ENCODE measurements around the gene NFKBIZ.

DNA sequence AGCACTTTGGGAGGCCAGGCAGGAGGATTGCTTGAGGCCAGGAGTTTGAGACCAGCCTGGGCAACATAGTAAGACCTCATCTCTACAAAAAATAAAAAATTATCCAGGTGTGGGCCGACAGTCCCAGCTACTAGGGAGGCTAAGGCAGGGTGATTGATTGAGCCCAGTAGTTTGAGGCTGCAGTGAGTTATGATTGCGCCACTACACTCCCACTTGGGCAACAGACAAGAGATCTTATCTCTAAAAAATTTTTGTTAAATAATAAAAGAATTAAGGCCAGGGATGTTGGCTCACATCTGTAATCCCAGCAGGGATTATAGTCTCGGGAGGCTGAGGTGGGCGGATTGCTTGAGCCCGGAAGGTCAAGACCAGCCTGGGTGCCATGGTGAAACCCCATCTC is 25.8 kb upstream of the NFKBIZ start:
- TF ChIP-seq, protein P1, sequence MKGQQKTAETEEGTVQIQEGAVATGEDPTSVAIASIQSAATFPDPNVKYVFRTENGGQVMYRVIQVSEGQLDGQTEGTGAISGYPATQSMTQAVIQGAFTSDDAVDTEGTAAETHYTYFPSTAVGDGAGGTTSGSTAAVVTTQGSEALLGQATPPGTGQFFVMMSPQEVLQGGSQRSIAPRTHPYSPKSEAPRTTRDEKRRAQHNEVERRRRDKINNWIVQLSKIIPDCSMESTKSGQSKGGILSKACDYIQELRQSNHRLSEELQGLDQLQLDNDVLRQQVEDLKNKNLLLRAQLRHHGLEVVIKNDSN (IDR thresholded peaks at IDR 0.05; ENCODE audit: borderline replicate concordance, low read depth) = no peak
- no peak for TF ChIP-seq TAF1 (IDR thresholded peaks at IDR 0.05; ENCODE audit: borderline replicate concordance, low read depth, low read length)
- no peak for TF ChIP-seq EP300 (IDR thresholded peaks at IDR 0.05; ENCODE audit: borderline replicate concordance in 1 of 2, low read depth in 1 of 2, low read length in 1 of 2)
- TF ChIP-seq SIN3A (IDR thresholded peaks at IDR 0.05; ENCODE audit: borderline replicate concordance, low read depth, low read length) = no peak
- TF ChIP-seq, protein P2, sequence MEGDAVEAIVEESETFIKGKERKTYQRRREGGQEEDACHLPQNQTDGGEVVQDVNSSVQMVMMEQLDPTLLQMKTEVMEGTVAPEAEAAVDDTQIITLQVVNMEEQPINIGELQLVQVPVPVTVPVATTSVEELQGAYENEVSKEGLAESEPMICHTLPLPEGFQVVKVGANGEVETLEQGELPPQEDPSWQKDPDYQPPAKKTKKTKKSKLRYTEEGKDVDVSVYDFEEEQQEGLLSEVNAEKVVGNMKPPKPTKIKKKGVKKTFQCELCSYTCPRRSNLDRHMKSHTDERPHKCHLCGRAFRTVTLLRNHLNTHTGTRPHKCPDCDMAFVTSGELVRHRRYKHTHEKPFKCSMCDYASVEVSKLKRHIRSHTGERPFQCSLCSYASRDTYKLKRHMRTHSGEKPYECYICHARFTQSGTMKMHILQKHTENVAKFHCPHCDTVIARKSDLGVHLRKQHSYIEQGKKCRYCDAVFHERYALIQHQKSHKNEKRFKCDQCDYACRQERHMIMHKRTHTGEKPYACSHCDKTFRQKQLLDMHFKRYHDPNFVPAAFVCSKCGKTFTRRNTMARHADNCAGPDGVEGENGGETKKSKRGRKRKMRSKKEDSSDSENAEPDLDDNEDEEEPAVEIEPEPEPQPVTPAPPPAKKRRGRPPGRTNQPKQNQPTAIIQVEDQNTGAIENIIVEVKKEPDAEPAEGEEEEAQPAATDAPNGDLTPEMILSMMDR (IDR thresholded peaks at IDR 0.05) = no peak
- TF ChIP-seq POLR2AphosphoS5 (IDR thresholded peaks at IDR 0.05; ENCODE audit: low read depth, low read length) = no peak

Data from SK-N-SH (cell line).